ENCODE data around the gene TTYH3.
A peak's percentile ranks its signal among the peaks of the same experiment; 100 is the strongest.
"Not testable (repeated sequence)": the region's sequence is repeated elsewhere in the genome, so short reads cannot be mapped to it uniquely, and the experiment has no call there.

The TTYH3 gene

GRCh38 chr7:2666155-2666554 is 34.4 kb downstream of the TTYH3 start:
- DNase-seq (ENCODE audit: low spot score) = no peak
- no peak for TF ChIP-seq CTCF (IDR thresholded peaks at IDR 0.05; ENCODE audit: extremely low read depth, missing control alignments)

GRCh38 chr7:2666588-2667250 is 34.9 kb downstream of the TTYH3 start:
- no peak for TF ChIP-seq CTCF (IDR thresholded peaks at IDR 0.05; ENCODE audit: extremely low read depth, missing control alignments)
- no peak for DNase-seq (ENCODE audit: low spot score)

- TF ChIP-seq CTCF (IDR thresholded peaks at IDR 0.05; ENCODE audit: extremely low read depth, missing control alignments) = no peak
- no peak for DNase-seq (ENCODE audit: low spot score)
Observed at GRCh38 chr7:2667843-2668242, 36.1 kb downstream of the TTYH3 start.

DNA sequence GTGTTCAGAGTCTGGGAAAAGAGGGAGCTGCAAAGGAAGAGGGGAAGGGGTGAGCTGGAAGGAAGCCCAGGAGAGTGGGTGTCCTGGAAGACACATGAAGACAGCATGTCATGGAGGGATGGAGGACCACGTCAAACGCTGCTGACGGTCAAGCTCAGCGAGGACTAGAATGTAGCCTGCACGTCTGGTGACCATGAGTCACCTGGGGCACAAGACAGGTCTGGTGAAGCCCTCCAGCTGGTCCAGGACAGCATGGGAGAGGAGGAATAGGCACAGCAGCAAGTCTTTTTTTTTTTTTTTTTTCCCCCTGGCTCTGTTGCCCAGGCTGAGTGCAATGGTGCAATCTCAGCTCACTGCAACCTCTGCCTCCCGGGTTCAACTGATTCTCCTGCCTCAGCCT is 36.6 kb downstream of the TTYH3 start:
- DNase-seq (ENCODE audit: low spot score) = no peak
- no peak for TF ChIP-seq CTCF (IDR thresholded peaks at IDR 0.05; ENCODE audit: extremely low read depth, missing control alignments)

GRCh38 chr7:2670171-2670570 is 38.4 kb downstream of the TTYH3 start:
- no peak for DNase-seq (ENCODE audit: low spot score)
- no peak for TF ChIP-seq CTCF (IDR thresholded peaks at IDR 0.05; ENCODE audit: extremely low read depth, missing control alignments)

- TF ChIP-seq CTCF (IDR thresholded peaks at IDR 0.05; ENCODE audit: extremely low read depth, missing control alignments) = peak; percentile 89
- DNase-seq (ENCODE audit: low spot score) = peak; percentile 88
Observed at GRCh38 chr7:2670720-2671391, 39.1 kb downstream of the TTYH3 start.

DNA sequence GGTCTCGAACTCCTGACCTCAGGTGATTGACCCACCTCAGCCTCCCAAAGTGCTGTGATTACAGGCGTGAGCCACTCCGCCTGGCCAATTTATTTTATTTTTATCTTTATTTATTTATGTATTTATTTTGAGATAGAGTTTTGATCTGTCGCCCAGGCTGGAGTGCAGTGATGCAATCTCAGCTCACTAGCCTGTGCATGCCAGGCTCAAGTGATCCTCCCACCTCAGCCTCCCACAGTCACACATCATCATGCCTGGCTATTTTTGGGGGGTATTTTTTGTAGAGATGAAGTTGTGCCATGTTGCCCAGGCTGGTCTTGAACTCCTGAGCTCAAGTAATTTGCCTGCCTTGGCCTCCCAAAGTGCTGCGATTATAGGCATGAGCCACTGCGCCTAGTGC is 41.4 kb downstream of the TTYH3 start:
- not testable (repeated sequence) for DNase-seq (ENCODE audit: low spot score)

GRCh38 chr7:2673934-2674333 is 42.1 kb downstream of the TTYH3 start:
- no peak for DNase-seq (ENCODE audit: low spot score)
- no peak for TF ChIP-seq CTCF (IDR thresholded peaks at IDR 0.05; ENCODE audit: extremely low read depth, missing control alignments)
